Loucy (cell line): Measurements from ENCODE around the gene TTLL7.
A peak's percentile ranks its signal among the peaks of the same experiment; 100 is the strongest.

Experiments used
- H2AFZ ChIP-seq: fragments of 200-600 bp; sonication (generic); 2 replicates; pipeline ENCODE4 v1.6.0; 2016; ENCODE audit warnings: antibody characterized with exemption, mild to moderate bottlenecking, low read length, moderate library complexity
- H3F3A ChIP-seq: fragments of 200-600 bp; 2 replicates; pipeline ENCODE4 v1.6.0; 2016; ENCODE audit warnings: antibody characterized with exemption, low read depth, mild to moderate bottlenecking
- H3K27me3 ChIP-seq: fragments of 200-600 bp; sonication (generic); 2 replicates; pipeline ENCODE4 v1.6.1; 2014; ENCODE audit warnings: low read length, mild to moderate bottlenecking; ENCODE audit not compliant: insufficient read depth, poor library complexity, severe bottlenecking
- H3K36me3 ChIP-seq: fragments of 200-600 bp; sonication (generic); 2 replicates; pipeline ENCODE4 v1.6.1; 2016; ENCODE audit warnings: low read length; ENCODE audit not compliant: insufficient read depth
- H3K4me1 ChIP-seq: fragments of 200-600 bp; sonication (generic); 2 replicates; pipeline ENCODE4 v1.5.1; 2014; ENCODE audit warnings: low read length, mild to moderate bottlenecking; ENCODE audit not compliant: insufficient read depth, poor library complexity, severe bottlenecking
- H3K4me2 ChIP-seq: fragments of 200-600 bp; sonication (generic); 2 replicates; pipeline ENCODE4 v1.6.0; 2014; ENCODE audit warnings: antibody characterized with exemption, low read length, low read depth, mild to moderate bottlenecking; ENCODE audit not compliant: poor library complexity, severe bottlenecking
- H3K4me3 ChIP-seq: fragments of 200-600 bp; sonication (generic); 2 replicates; pipeline ENCODE4 v1.5.1; 2014; ENCODE audit warnings: low read length, mild to moderate bottlenecking, mixed read lengths; ENCODE audit not compliant: poor library complexity, severe bottlenecking
- H3K79me2 ChIP-seq: fragments of 200-600 bp; sonication (generic); 2 replicates; pipeline ENCODE4 v1.6.1; 2014; ENCODE audit warnings: low read length; ENCODE audit not compliant: insufficient read depth
- H3K9ac ChIP-seq: fragments of 200-600 bp; sonication (generic); 2 replicates; pipeline ENCODE4 v1.6.0; 2014; ENCODE audit warnings: mild to moderate bottlenecking, low read depth, low read length, moderate library complexity; ENCODE audit not compliant: poor library complexity, severe bottlenecking
- H3K9me2 ChIP-seq: fragments of 200-600 bp; sonication (generic); replicated peaks from 2 replicates; pipeline ENCODE4 v1.6.1; 2016; ENCODE audit warnings: low read depth, low read length, mixed read lengths
- H3K9me3 ChIP-seq: fragments of 200-600 bp; sonication (generic); 2 replicates; pipeline ENCODE4 v1.6.1; 2014; ENCODE audit warnings: mild to moderate bottlenecking, antibody characterized with exemption, low read length, low read depth; ENCODE audit not compliant: insufficient read depth
- H4K20me1 ChIP-seq: fragments of 200-600 bp; sonication (generic); 2 replicates; pipeline ENCODE4 v1.6.0; 2014; ENCODE audit warnings: antibody characterized with exemption, low read length, mild to moderate bottlenecking; ENCODE audit not compliant: insufficient read depth, poor library complexity, severe bottlenecking
- EZH2phosphoT487 ChIP-seq: fragments of 200-600 bp; IDR thresholded peaks from 2 replicates; pipeline ENCODE4 v1.6.1; 2018; ENCODE audit warnings: antibody characterized with exemption, mild to moderate bottlenecking, moderate library complexity, borderline replicate concordance
- TF ChIP-seq, protein P1 (sequence below): fragments of 200-600 bp; sonication (generic); conservative IDR thresholded peaks from 2 replicates; pipeline ENCODE4 v1.5.1; 2014; ENCODE audit warnings: mild to moderate bottlenecking, antibody characterized with exemption, low read length

TTLL7 gene

DNA sequence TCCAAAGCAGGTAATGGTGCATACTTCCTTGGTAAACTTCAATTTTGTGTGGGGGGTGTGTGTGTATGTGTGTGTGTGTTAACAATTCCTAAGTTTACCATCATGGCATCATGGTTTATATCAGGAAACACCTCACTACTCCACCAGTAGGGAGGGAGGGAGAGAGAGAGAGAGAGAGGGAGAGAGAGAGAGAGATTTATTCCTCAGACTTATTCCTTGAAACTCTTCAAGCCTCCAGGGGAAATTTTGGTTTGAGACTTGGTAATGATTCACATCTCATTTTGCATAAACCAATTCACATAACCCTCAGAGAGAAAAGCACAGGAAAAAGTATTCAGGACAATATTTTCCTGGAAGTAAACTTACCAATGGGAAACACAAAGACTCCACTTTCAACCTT is 115.0 kb downstream of the TTLL7 start:
- no peaks in the 10 kb centered on the region for H3K9me2 ChIP-seq
- H3K4me1 ChIP-seq = no peaks in the 10 kb centered on the region
- H3K79me2 ChIP-seq = no peaks in the 10 kb centered on the region
- H4K20me1 ChIP-seq = no peaks in the 10 kb centered on the region
- H3K36me3 ChIP-seq = no peaks in the 10 kb centered on the region
- no peak overlapping the region for H3K4me3 ChIP-seq
- TF ChIP-seq, protein P1, sequence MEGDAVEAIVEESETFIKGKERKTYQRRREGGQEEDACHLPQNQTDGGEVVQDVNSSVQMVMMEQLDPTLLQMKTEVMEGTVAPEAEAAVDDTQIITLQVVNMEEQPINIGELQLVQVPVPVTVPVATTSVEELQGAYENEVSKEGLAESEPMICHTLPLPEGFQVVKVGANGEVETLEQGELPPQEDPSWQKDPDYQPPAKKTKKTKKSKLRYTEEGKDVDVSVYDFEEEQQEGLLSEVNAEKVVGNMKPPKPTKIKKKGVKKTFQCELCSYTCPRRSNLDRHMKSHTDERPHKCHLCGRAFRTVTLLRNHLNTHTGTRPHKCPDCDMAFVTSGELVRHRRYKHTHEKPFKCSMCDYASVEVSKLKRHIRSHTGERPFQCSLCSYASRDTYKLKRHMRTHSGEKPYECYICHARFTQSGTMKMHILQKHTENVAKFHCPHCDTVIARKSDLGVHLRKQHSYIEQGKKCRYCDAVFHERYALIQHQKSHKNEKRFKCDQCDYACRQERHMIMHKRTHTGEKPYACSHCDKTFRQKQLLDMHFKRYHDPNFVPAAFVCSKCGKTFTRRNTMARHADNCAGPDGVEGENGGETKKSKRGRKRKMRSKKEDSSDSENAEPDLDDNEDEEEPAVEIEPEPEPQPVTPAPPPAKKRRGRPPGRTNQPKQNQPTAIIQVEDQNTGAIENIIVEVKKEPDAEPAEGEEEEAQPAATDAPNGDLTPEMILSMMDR = no peak
- TF ChIP-seq EZH2phosphoT487 = no peak
- no peaks in the 10 kb centered on the region for H3K27me3 ChIP-seq
- H3K9ac ChIP-seq = no peak overlapping the region
- H3K9me3 ChIP-seq = no peaks in the 10 kb centered on the region
- no peak overlapping the region for H2AFZ ChIP-seq
- no peak overlapping the region for H3K4me2 ChIP-seq
- no peaks in the 10 kb centered on the region for H3F3A ChIP-seq

DNA sequence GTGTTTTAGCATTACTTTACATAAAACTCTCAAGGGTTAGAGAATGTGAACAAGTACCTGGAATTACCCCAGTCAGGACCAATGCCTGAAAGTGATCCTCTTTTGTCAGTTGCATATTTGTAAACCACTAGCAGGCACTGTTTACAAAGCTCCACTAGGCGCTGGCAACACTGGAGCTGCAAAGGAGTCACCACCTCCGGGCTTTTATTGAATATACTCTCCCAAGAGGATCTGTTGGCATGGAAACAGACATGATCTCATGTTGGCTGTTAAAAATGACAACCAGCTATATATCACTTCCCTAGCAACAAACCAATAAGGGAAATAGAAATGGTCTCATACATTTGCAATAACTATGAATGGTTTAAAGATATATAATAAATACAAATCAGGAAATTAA is 116.0 kb downstream of the TTLL7 start:
- Histone ChIP-seq H3K27me3 (no peaks in the 10 kb centered on the region), H3K36me3 (no peaks in the 10 kb centered on the region), H3K4me1 (no peaks in the 10 kb centered on the region), H2AFZ (peak overlapping the region; percentile 14; the same call in 1 of the 2 replicates), H3K9me3 (no peaks in the 10 kb centered on the region), H4K20me1 (no peaks in the 10 kb centered on the region), H3K9ac (no peak overlapping the region), H3F3A (no peaks in the 10 kb centered on the region), H3K4me3 (peak overlapping the region; percentile 48), H3K9me2 (no peaks in the 10 kb centered on the region), H3K4me2 (peak overlapping the region; percentile 31), H3K79me2 (no peaks in the 10 kb centered on the region)
- TF ChIP-seq, protein P1 = peak; percentile 55
- TF ChIP-seq EZH2phosphoT487 = no peak

DNA sequence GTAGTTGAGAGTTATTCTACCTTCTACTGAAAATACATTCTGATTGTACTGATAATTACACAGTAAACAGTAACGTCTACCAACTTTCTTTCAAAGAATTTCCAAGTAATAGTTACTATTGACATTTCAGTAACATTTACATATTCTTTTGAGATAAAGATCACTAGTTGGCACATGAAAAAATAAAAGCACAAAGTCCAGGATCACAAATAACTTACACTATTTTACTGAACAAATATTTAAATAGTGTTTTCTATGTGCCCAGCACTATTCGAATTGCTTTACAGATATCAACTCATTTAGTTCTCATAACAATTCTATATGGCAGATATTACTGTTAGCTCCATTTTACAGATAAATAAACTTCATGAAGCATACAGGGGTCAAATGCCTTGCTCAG is 126.4 kb downstream of the TTLL7 start:
- H3K9ac ChIP-seq = no peak overlapping the region
- no peaks in the 10 kb centered on the region for H3K27me3 ChIP-seq
- no peaks in the 10 kb centered on the region for H3K4me1 ChIP-seq
- no peaks in the 10 kb centered on the region for H3K36me3 ChIP-seq
- no peak overlapping the region for H3K4me3 ChIP-seq
- H3F3A ChIP-seq = no peaks in the 10 kb centered on the region
- H3K9me2 ChIP-seq = no peaks in the 10 kb centered on the region
- H4K20me1 ChIP-seq = no peaks in the 10 kb centered on the region
- H3K9me3 ChIP-seq = no peaks in the 10 kb centered on the region
- TF ChIP-seq EZH2phosphoT487 = no peak
- TF ChIP-seq, protein P1 = no peak
- no peaks in the 10 kb centered on the region for H3K79me2 ChIP-seq
- H2AFZ ChIP-seq = no peak overlapping the region
- H3K4me2 ChIP-seq = no peak overlapping the region
